Stomach (tissue), 4 donors: Measurements from ENCODE around the gene ATP8A2.

ENCODE experiments used
- CTCF ChIP-seq, 7 experiments: fragments of 450-650 bp in 4 of 7; fragments of 200-600 bp in 3 of 7; sonication (generic) in 3 of 7; IDR thresholded peaks; one replicate each; pipeline ENCODE4 v1.5.1; 2016 to 2019; ENCODE audit warnings: antibody characterized with exemption in 7 of 7, control low read depth in 2 of 7, mild to moderate bottlenecking in 1 of 7
- POLR2AphosphoS5 ChIP-seq, 3 donors: sonication (generic); formaldehyde crosslinking; IDR thresholded peaks; one replicate each; pipeline ENCODE4 v1.6.1; 2016; ENCODE audit warnings: antibody characterized with exemption in 3 of 3

- TF ChIP-seq CTCF (IDR thresholded peaks at IDR 0.05) = no peak
- no peak for TF ChIP-seq POLR2AphosphoS5 (IDR thresholded peaks at IDR 0.05)
Measured at GRCh38 chr13:25717666-25718197, 346.0 kb downstream of the ATP8A2 start.
